GM08714 (cell line): ENCODE results near the gene TRIP4.
A peak's percentile ranks its signal among the peaks of the same experiment; 100 is the strongest.
"Not testable (repeated sequence)": the region's sequence is repeated elsewhere in the genome, so short reads cannot be mapped to it uniquely, and the experiment has no call there.

ENCODE experiments used
- H3K4me3 ChIP-seq: fragments of 200-500 bp; sonication (Bioruptor generic); 2 replicates; pipeline ENCODE4 v1.5.1; 2014; ENCODE audit warnings: mild to moderate bottlenecking, low read length, inconsistent platforms
- ZNF274 ChIP-seq: IDR thresholded peaks from 2 replicates; pipeline ENCODE4 v1.6.1; 2012; ENCODE audit warnings: mild to moderate bottlenecking, low read depth, low read length

TRIP4 gene

GRCh38 chr15:64361259-64361658, 26.4 kb upstream of the TRIP4 start:
- H3K4me3 ChIP-seq, result no peak overlapping the region
- TF ChIP-seq ZNF274, result no peak

GRCh38 chr15:64369078-64369607, 18.5 kb upstream of the TRIP4 start:
- no peak for TF ChIP-seq ZNF274
- no peak overlapping the region for H3K4me3 ChIP-seq

- not testable (repeated sequence) for H3K4me3 ChIP-seq
Measured at GRCh38 chr15:64371383-64371782, 16.3 kb upstream of the TRIP4 start.

GRCh38 chr15:64373360-64373759, 14.3 kb upstream of the TRIP4 start:
- TF ChIP-seq ZNF274, result no peak
- H3K4me3 ChIP-seq, result no peak overlapping the region

- TF ChIP-seq ZNF274, result no peak
- H3K4me3 ChIP-seq, result peak overlapping the region; percentile 80
Measured at GRCh38 chr15:64379216-64379960, 8.2 kb upstream of the TRIP4 start.

GRCh38 chr15:64380130-64380870, 7.3 kb upstream of the TRIP4 start:
- H3K4me3 ChIP-seq, result peak overlapping the region; percentile 80

GRCh38 chr15:64381000-64381751, 6.5 kb upstream of the TRIP4 start, which contains the start of gene PCLAF:
Gene PCLAF, minus strand, starts transcription at chr15:64381441. Its CDS starts 70 bp downstream, at chr15:64381371.
- peak within 1 kb of the TSS; percentile 80 for H3K4me3 ChIP-seq

GRCh38 chr15:64383760-64384159, 3.9 kb upstream of the TRIP4 start:
- TF ChIP-seq ZNF274, result no peak
- H3K4me3 ChIP-seq, result no peak overlapping the region

More at GRCh38 chr15:64381000-64381751, 6.5 kb upstream of the TRIP4 start, which contains the start of gene PCLAF:
- TF ChIP-seq ZNF274, result no peak

- no peak for TF ChIP-seq ZNF274
- H3K4me3 ChIP-seq, result no peak overlapping the region
Measured at GRCh38 chr15:64386291-64386690, 1.3 kb upstream of the TRIP4 start.

GRCh38 chr15:64389036-64389435, 1.4 kb downstream of the TRIP4 start:
- no peak for TF ChIP-seq ZNF274
- H3K4me3 ChIP-seq, result peak overlapping the region; percentile 98; the same call in 1 of the 2 replicates

GRCh38 chr15:64392471-64392870, 4.8 kb downstream of the TRIP4 start:
- not testable (repeated sequence) for H3K4me3 ChIP-seq

- TF ChIP-seq ZNF274, result no peak
- H3K4me3 ChIP-seq, result no peak overlapping the region
Measured at GRCh38 chr15:64396789-64397188, 9.2 kb downstream of the TRIP4 start.

- TF ChIP-seq ZNF274, result no peak
- no peak overlapping the region for H3K4me3 ChIP-seq
Measured at GRCh38 chr15:64398575-64398974, 10.9 kb downstream of the TRIP4 start.

- no peak for TF ChIP-seq ZNF274
- H3K4me3 ChIP-seq, result no peak overlapping the region
Measured at GRCh38 chr15:64400583-64400982, 12.9 kb downstream of the TRIP4 start.
